Body of pancreas (tissue), 4 donors: ENCODE results near the gene KRTAP5-10.

Experiments used
- POLR2A ChIP-seq, 3 donors: fragments of 450-650 bp; IDR thresholded peaks; one replicate each; pipeline ENCODE4 v1.6.1; 2016; ENCODE audit warnings: antibody characterized with exemption in 3 of 3, mild to moderate bottlenecking in 2 of 3
- TF ChIP-seq, protein P1 (sequence below), 7 experiments: fragments of 450-650 bp in 4 of 7; fragments of 200-600 bp in 3 of 7; sonication (generic) in 3 of 7; IDR thresholded peaks; one replicate each; pipeline ENCODE4 v1.5.1; 2016 to 2019; ENCODE audit warnings: antibody characterized with exemption in 7 of 7

DNA sequence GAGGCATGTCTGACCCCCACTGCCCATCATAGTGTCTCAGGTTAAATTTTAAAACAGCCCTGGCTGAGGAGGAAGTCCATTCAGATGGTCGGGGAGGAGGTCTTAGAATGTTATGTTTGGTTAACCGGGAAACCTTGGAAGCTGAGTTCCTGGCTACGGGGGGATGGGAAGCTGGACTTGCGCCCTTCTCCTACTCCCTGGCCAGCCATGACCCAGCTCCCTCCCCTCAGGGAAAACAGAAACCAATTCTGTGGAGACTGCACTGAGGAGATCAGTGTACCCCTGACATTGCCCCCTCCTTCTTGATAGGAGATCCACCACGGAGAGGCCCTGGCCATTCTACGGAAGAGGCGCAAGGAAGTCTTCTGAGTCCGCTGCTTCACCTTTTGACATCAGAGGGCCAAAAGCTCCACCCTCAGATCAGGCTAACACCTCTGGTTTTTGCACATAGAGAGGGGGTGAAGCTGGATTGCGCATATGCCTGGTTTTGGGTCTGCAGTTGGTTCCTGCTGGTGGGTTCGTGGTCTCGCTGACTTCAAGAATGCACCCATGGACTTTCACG is 19.9 kb upstream of the KRTAP5-10 start:
- TF ChIP-seq, protein P1, sequence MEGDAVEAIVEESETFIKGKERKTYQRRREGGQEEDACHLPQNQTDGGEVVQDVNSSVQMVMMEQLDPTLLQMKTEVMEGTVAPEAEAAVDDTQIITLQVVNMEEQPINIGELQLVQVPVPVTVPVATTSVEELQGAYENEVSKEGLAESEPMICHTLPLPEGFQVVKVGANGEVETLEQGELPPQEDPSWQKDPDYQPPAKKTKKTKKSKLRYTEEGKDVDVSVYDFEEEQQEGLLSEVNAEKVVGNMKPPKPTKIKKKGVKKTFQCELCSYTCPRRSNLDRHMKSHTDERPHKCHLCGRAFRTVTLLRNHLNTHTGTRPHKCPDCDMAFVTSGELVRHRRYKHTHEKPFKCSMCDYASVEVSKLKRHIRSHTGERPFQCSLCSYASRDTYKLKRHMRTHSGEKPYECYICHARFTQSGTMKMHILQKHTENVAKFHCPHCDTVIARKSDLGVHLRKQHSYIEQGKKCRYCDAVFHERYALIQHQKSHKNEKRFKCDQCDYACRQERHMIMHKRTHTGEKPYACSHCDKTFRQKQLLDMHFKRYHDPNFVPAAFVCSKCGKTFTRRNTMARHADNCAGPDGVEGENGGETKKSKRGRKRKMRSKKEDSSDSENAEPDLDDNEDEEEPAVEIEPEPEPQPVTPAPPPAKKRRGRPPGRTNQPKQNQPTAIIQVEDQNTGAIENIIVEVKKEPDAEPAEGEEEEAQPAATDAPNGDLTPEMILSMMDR (IDR thresholded peaks at IDR 0.05): no peak
- no peak for TF ChIP-seq POLR2A (IDR thresholded peaks at IDR 0.05)
